Fibroblast of villous mesenchyme (primary cell): Measurements from ENCODE around the gene PTBP2. TPM values are rescaled to one million over a fixed set of nuclear protein-coding genes. Genes with fewer than 3 reads are reported as not detected.
A peak's percentile ranks its signal among the peaks of the same experiment; 100 is the strongest.

ENCODE experiments used
- DNase-seq: peaks from one replicate; pipeline ENCODE4 v3.0.0-alpha.2; 2010; ENCODE audit warnings: low read depth
- H3K4me3 ChIP-seq: 2 replicates; pipeline ENCODE4 v1.5.1; 2011; ENCODE audit warnings: low read depth, mild to moderate bottlenecking, low read length
- total RNA-seq: library from RNA; depleted of rRNA; stranded (reverse); fragments of >200 nt; gene quantifications from 2 replicates; pipeline ENCODE4 v1.2.3, GENCODE V29; 2012
- TF ChIP-seq, protein P1 (sequence below): IDR thresholded peaks from 2 replicates; pipeline ENCODE4 v1.5.1; 2012; ENCODE audit warnings: low read depth, mild to moderate bottlenecking, low read length; ENCODE audit not compliant: insufficient read depth

Gene PTBP2
- total RNA-seq, 1 donor: 14.2 TPM

DNA sequence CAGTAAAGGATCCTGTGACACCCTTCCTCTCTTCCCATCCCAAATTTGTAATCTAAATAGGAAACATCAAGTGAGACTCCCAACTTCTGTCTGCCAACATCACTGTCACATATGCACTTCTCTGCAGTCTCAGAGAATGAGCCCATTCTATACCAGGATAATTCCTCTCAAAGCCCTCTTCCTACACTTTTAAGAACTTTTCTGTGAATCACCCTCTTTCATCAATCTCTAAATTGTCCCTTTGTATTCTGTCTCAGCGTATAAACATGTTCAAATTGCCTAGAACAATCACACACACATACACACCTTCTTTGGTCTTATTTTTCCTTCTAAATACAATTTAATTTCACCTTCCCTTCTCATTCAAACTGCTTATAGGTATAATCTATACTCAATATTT, 111.8 kb downstream of the PTBP2 start:
- no peak for DNase-seq
- TF ChIP-seq, protein P1, sequence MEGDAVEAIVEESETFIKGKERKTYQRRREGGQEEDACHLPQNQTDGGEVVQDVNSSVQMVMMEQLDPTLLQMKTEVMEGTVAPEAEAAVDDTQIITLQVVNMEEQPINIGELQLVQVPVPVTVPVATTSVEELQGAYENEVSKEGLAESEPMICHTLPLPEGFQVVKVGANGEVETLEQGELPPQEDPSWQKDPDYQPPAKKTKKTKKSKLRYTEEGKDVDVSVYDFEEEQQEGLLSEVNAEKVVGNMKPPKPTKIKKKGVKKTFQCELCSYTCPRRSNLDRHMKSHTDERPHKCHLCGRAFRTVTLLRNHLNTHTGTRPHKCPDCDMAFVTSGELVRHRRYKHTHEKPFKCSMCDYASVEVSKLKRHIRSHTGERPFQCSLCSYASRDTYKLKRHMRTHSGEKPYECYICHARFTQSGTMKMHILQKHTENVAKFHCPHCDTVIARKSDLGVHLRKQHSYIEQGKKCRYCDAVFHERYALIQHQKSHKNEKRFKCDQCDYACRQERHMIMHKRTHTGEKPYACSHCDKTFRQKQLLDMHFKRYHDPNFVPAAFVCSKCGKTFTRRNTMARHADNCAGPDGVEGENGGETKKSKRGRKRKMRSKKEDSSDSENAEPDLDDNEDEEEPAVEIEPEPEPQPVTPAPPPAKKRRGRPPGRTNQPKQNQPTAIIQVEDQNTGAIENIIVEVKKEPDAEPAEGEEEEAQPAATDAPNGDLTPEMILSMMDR: no peak
- H3K4me3 ChIP-seq: no peak overlapping the region

DNA sequence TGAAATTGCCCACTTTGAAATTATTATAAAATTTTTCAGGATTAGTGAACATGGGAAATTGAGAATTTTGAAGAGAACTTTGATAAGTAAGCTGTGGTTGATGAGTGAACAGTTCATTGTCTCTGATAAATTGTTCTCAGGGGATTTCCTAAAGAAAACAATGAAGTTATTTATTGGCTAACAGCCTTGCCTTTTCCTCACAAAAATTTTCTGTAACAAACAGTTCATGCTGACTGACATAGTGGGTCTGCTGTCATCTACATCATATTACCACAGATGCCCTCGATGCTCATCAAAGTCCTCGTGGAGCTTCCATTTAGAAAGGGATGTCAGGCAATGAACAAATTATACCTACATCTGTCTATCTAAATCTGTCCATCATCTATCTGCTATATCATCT, 113.4 kb downstream of the PTBP2 start:
- no peak overlapping the region for H3K4me3 ChIP-seq

DNA sequence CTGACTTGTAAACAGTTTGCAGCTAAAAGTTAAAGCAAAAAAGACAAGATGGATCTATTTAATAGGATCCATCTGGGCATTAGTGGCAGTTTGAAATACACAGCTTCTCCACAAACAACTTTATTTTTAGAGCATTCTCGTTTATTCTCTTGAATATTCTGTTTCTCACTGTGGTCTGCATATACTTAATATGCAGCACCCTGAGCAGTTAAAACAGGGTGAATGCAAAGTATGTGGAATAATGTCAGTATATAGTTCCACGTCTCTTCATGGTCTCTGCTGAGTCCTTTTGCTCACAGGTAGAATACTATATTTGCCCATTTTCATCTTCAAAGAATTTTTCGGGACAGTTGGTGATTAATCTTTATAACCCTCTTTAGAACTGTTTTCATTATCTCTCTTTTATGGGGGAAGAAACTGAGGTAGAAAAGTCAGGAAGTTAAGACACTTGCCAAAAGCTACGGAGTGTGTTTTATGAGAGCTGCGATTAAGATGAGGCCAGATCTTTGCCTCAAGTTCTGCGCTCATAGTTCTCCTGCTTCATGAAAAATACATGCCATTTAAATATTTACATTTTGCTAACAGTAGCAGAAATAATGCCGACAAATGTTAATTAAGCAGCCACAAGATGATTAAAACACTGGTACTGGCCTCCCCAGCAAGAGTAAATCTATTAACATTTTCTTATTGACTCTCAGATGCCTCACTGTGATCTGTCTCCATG, 115.6 kb downstream of the PTBP2 start:
- no peak for DNase-seq
- TF ChIP-seq, protein P1: no peak
- H3K4me3 ChIP-seq: no peak overlapping the region

More for the DNA sequence above, 113.4 kb downstream of the PTBP2 start:
- DNase-seq: no peak
- TF ChIP-seq, protein P1: no peak

DNA sequence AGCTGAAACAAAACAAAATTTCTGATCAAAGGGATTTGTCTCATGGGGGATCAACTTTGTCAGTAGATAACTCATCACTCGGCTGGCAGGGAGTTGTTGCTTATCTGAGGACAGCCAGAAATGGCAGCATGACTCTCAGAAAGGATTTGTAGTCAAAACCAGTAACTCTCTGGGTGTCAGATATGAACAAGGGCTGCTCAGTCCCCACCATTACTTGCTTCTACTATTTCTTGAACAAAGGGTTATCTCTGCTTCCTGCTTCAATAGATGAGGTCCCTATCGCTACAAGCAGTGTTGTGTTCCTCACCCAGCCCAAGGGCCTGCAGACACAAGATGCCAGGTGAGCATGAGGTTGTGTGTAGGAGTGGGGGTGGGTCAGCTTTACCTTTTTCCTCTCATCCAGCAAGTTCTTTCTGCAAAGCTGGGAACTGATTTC, 116.2 kb downstream of the PTBP2 start:
- no peak overlapping the region for H3K4me3 ChIP-seq
- TF ChIP-seq, protein P1: no peak
- DNase-seq: no peak

DNA sequence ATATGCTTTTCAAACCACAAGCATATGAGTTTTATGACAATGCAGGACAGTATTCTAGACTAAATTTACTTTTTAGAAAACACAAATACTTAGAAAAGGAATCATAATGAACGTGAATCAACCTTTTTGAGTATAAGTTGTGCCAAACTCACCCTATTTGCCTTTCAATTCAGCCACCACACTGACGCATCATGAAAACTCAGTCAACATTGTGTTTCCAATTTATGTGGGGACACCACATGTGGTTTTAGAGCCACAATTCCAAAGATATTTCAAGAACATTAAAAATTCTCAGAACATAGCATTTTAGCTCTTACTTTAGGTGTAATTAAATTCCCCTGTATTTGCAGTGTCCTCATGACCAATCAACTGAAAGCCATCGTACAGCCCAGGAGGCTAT, 118.8 kb downstream of the PTBP2 start:
- no peak overlapping the region for H3K4me3 ChIP-seq
- TF ChIP-seq, protein P1: no peak
- DNase-seq: no peak

DNA sequence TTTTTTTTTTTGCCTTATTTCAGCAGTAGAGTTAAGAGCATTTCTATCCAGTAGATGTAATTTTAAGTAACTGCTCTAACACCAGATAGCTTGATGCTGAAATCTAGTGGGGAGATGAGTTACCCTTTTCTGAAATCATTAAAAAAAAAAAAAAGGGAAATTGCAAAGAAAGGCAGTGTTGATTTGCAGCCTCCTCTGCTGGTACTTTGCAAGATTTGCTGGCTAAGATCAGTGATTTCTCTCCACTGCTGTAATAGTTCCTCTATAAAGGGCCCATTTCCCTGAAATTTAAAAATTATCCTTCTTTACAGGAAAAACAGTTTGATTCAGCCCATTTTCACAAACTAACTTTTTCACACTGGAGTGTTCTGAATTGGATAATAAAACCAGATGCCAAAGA, 120.6 kb downstream of the PTBP2 start:
- peak; percentile 8 for DNase-seq
- no peak overlapping the region for H3K4me3 ChIP-seq
- TF ChIP-seq, protein P1: peak; percentile 33

DNA sequence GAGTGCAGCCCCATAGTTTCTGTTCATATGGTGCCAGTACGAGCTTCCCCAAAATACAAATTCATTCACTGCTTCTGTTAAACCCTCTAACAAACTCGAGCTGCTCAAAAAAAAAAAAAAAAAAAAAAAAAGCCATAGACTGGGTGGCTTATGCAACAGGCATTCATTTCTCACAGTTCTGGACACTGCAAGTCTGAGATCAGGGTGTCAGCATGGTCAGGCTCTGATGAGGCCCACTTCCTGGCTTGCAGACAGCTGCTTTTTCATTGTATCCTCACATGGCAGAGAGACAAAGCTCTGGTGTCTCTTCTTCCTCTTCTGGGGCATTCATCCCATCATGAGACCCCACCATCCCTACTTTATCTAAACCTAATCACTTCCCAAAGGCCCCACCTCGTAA, 121.6 kb downstream of the PTBP2 start:
- peak; percentile 48 for DNase-seq
- TF ChIP-seq, protein P1: no peak

More for the DNA sequence above, 121.6 kb downstream of the PTBP2 start:
- H3K4me3 ChIP-seq: no peak overlapping the region
